Measurements from ENCODE around the gene LCMT1. TPM values are rescaled to one million over a fixed set of nuclear protein-coding genes. Genes with fewer than 3 reads are reported as not detected.

Gene LCMT1
- total and polyA plus RNA-seq, 2 of the 13 experiments (the other 11 are each of a cell fraction or from before 2014, with no cell fraction given) = 41.2 to 48.7 TPM

DNA sequence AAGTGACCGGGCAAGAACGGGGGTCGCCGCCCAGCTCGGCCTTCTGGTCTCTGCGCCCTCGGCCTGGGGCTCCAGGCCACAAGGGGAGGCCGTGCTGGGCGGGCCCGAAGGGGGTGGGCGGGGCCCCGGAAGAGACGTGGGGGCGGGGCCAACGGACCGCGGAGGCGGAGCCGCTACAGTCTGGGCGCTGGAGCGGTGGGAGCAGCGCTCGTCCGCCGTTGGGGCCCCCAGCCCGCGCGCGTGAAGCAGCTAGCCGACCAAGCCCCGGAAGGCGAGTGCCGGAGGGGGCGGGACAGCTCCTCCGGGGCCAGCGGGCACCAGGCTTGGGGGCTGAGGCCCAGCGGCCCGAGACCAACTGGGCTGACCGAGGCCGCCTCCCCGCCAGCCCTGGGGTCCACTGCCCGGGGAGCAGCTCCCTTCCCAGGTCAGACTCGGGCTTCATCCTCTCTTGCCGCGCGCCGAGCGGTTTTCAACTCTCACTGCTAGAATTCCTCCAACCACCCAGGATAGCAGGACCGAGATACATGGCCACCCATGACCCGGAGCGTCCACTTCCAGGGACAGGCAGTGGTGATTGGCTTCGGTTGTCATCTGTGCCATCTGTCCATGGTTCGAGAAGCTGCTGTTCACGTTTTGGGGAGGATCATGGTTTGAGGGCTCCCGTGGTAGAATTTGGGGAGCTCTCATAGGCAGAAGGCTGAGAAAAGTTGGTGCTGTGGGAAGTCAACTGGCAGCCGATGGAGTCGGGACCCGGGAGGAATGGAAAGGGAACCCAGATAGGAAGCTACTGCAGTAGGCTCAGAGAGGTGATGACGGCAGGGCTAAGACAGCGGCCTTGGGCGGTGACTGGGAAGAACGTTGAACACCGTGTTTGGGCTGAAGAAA lies 44.6 kb upstream of the LCMT1 start (continued):
- TF ChIP-seq, protein P1, sequence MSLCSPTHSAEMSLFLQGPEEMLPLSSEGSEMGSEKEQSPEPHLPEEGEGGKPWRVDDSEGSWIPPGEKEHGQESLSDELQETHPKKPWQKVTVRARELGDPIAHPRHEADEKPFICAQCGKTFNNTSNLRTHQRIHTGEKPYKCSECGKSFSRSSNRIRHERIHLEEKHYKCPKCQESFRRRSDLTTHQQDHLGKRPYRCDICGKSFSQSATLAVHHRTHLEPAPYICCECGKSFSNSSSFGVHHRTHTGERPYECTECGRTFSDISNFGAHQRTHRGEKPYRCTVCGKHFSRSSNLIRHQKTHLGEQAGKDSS (CRISPR knock-in tag; IDR thresholded peaks at IDR 0.05; ENCODE audit: borderline replicate concordance, low read depth) = 0 out of 2 replicates have a peak, but pooled peaks have one; percentile 60
- no peak for TF ChIP-seq LCORL (IDR thresholded peaks at IDR 0.05)
- peak; percentile 41; the same call in 1 of the 2 replicates for TF ChIP-seq LCORL (CRISPR knock-in tag; IDR thresholded peaks at IDR 0.05)
- 0 out of 2 replicates have a peak, but pooled peaks have one; percentile 37 for TF ChIP-seq ZNF446 (CRISPR knock-in tag; IDR thresholded peaks at IDR 0.05)
- peak; percentile 49; the same call in 1 of the 2 replicates for TF ChIP-seq ZNF777 (CRISPR knock-in tag; IDR thresholded peaks at IDR 0.05)
- TF ChIP-seq ZNF558 (CRISPR knock-in tag; IDR thresholded peaks at IDR 0.05; ENCODE audit: borderline replicate concordance) = peak; percentile 16; the same call in 1 of the 2 replicates
- peak; percentile 70; the same call in 1 of the 2 replicates for TF ChIP-seq ZNF547 (CRISPR knock-in tag; IDR thresholded peaks at IDR 0.05)
- no peak for TF ChIP-seq CC2D1A (CRISPR knock-in tag; IDR thresholded peaks at IDR 0.05)
- TF ChIP-seq CHD2 (IDR thresholded peaks at IDR 0.05; ENCODE audit: low read depth, low read length) = no peak
- peak; percentile 44; the same call in 1 of the 2 replicates for TF ChIP-seq ZNF329 (CRISPR knock-in tag; IDR thresholded peaks at IDR 0.05; ENCODE audit: low read depth)
- TF ChIP-seq RBM39 (IDR thresholded peaks at IDR 0.05; ENCODE audit: low read depth, low read length, poor library complexity, severe bottlenecking) = no peak
- no peak for TF ChIP-seq ZNF180 (CRISPR knock-in tag; IDR thresholded peaks at IDR 0.05; ENCODE audit: borderline replicate concordance, low read depth)
- peak; percentile 82; the same call in 1 of the 2 replicates for TF ChIP-seq EED (CRISPR knock-in tag; IDR thresholded peaks at IDR 0.05)
- TF ChIP-seq, protein P2, sequence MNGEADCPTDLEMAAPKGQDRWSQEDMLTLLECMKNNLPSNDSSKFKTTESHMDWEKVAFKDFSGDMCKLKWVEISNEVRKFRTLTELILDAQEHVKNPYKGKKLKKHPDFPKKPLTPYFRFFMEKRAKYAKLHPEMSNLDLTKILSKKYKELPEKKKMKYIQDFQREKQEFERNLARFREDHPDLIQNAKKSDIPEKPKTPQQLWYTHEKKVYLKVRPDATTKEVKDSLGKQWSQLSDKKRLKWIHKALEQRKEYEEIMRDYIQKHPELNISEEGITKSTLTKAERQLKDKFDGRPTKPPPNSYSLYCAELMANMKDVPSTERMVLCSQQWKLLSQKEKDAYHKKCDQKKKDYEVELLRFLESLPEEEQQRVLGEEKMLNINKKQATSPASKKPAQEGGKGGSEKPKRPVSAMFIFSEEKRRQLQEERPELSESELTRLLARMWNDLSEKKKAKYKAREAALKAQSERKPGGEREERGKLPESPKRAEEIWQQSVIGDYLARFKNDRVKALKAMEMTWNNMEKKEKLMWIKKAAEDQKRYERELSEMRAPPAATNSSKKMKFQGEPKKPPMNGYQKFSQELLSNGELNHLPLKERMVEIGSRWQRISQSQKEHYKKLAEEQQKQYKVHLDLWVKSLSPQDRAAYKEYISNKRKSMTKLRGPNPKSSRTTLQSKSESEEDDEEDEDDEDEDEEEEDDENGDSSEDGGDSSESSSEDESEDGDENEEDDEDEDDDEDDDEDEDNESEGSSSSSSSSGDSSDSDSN (CRISPR knock-in tag; IDR thresholded peaks at IDR 0.05) = peak; percentile 95
- TF ChIP-seq ZNF530 (CRISPR knock-in tag; IDR thresholded peaks at IDR 0.05; ENCODE audit: low read depth) = no peak
- TF ChIP-seq, protein P3, sequence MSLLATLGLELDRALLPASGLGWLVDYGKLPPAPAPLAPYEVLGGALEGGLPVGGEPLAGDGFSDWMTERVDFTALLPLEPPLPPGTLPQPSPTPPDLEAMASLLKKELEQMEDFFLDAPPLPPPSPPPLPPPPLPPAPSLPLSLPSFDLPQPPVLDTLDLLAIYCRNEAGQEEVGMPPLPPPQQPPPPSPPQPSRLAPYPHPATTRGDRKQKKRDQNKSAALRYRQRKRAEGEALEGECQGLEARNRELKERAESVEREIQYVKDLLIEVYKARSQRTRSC (CRISPR knock-in tag; IDR thresholded peaks at IDR 0.05; ENCODE audit: low read depth) = no peak
- TF ChIP-seq CHD4 (IDR thresholded peaks at IDR 0.05; ENCODE audit: borderline replicate concordance, low read length) = no peak
- TF ChIP-seq MTA1 (CRISPR knock-in tag; IDR thresholded peaks at IDR 0.05; ENCODE audit: borderline replicate concordance) = peak; percentile 56; the same call in 1 of the 2 replicates
- TF ChIP-seq CENPT (CRISPR knock-in tag; IDR thresholded peaks at IDR 0.05; ENCODE audit: low read depth) = no peak
- no peak for TF ChIP-seq KDM1A (CRISPR knock-in tag; IDR thresholded peaks at IDR 0.05)
- TF ChIP-seq DMAP1 (CRISPR knock-in tag; IDR thresholded peaks at IDR 0.05) = 0 out of 2 replicates have a peak, but pooled peaks have one; percentile 18
- peak; percentile 37; the same call in 1 of the 3 replicates for TF ChIP-seq MXI1 (IDR thresholded peaks at IDR 0.05; ENCODE audit: borderline replicate concordance, low read depth, low read length)
- TF ChIP-seq, protein P4, sequence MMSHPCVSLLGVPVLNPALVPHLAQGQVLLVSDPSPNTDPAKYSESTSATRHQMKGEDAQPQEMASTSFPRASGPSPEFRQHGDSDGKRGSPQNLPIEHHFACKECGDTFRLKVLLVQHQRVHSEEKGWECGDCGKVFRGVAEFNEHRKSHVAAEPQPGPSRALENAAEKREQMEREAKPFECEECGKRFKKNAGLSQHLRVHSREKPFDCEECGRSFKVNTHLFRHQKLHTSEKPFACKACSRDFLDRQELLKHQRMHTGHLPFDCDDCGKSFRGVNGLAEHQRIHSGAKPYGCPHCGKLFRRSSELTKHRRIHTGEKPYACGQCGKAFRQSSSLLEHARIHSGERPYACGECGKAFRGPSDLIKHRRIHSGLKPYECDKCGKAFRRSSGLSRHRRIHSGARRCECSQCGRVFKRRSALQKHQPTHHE (CRISPR knock-in tag; IDR thresholded peaks at IDR 0.05; ENCODE audit: borderline replicate concordance) = no peak
- TF ChIP-seq NCOA1 (CRISPR knock-in tag; IDR thresholded peaks at IDR 0.05) = no peak
- TF ChIP-seq JUND (CRISPR knock-in tag; IDR thresholded peaks at IDR 0.05) = no peak
